RCC 7860 (cell line): ENCODE data around the gene ADCYAP1R1.

ENCODE experiments used
- DNase-seq: peaks from one replicate; pipeline ENCODE4 v3.0.0-alpha.2; 2015; ENCODE audit warnings: low spot score
- FAIRE-seq: peaks from 2 replicates; lab custom pipeline; 2012; peaks lifted over from hg19 to GRCh38; lab: Jason Lieb, UNC

The ADCYAP1R1 gene

GRCh38 chr7:31036924-31037323, 15.2 kb upstream of the ADCYAP1R1 start:
- DNase-seq (no peak), FAIRE-seq (no peak)

DNA sequence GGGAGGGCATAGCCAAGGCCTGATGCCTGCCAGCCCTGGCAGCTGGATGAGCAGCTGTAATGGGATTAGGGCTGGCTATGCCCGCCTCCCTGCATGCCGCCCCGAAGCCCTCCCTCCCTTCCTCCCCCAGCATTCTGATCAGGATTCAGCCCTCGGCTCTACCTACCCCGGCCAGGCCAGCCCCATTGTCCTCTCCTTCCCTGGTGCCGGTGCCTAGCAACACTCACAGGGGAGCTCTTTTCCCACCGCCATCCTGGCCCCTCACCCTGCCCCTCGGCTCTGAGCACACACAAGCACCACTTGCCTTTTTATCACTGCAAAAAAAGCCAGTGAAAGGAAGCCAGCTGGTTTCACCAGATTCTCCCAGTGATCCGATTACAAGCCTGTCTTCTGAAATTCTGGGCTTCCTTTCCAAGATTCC, 9.0 kb upstream of the ADCYAP1R1 start:
- no peak for DNase-seq
- no peak for FAIRE-seq

DNA sequence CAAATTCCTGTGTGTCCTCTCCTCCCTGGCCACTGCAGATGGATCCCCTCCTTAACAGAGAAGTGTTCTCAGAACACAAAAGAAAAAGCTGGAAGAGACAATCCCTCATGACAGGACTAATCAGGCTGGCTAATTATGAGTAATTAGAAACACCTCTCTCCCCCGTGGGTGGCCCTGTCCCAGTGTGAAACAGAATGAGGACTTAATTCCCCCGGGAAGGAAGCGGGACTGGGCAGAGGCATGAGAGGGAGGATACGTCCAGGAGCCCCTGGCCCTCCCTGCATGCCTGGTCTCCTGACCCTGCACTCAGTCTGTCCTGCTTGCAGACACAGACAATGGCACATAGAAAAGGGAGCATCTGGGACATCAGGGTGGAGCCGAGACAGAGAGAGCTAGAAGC, 7.6 kb upstream of the ADCYAP1R1 start:
- FAIRE-seq (no peak), DNase-seq (no peak)

GRCh38 chr7:31046723-31047122, 5.4 kb upstream of the ADCYAP1R1 start:
- no peak for FAIRE-seq

GRCh38 chr7:31047313-31048146, 4.6 kb upstream of the ADCYAP1R1 start:
- DNase-seq (no peak), FAIRE-seq (no peak)

More at GRCh38 chr7:31046723-31047122, 5.4 kb upstream of the ADCYAP1R1 start:
- no peak for DNase-seq

DNA sequence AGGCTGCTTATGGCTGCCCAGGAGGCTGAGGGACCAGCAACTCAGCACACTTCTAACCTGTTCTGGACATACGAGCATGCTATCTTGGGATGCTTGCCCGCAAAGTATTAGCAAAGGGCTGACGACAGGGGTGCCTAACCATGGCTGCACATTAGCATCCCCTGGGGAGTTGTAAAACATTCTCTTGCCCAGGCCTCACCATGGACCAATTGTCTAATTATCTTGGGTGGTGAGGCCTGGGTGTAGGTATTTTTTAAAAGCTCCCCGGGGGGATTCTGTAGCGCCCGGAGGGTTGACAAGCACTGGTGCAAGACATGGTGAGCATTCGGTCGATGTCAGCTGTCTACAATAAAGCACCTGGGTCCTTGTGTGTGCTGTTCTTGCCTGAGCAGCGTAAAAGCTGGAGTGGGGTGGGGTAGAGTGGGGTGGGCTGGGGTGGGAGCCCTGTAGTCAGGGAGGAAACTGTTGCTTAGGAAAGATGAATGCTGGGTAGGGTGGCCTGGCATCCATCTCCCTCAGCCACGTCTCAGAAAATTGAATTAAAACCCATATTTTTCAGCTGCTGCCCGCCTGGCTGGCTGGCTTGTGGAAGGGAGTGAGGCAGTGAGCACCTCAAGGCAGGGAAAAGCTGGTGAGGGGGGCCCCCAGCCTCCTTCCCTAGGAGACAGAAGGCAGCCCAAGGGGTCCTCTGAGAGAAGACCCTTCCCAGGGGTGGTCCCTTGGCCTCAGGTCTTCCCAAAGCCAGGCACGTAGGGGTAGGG, 2.9 kb upstream of the ADCYAP1R1 start:
- no peak for FAIRE-seq

DNA sequence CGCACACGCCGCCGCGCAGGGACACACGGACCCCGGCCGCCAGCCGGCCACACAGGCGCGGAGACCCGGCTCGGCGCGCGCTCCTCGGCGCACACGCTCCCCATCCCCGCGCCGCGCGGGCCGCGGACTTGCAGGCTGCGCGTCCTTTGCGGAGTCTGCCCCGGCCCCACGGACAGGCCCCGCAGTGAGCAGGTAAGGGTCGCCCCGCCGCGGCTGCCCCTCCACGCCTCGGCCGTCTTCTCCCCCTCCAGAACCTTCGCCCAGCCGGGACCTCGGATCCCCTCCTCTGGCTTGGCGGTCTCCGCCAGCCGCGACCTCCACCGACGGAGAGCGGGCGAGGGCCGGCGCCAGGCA, 356 bp downstream of the ADCYAP1R1 start:
- DNase-seq (no peak), FAIRE-seq (no peak)

More for the DNA sequence above, 2.9 kb upstream of the ADCYAP1R1 start:
- DNase-seq, result no peak

- no peak for FAIRE-seq
Observed at GRCh38 chr7:31052841-31053601, 913 bp downstream of the ADCYAP1R1 start.

GRCh38 chr7:31053986-31054385, 1.9 kb downstream of the ADCYAP1R1 start:
- DNase-seq, result no peak
- no peak for FAIRE-seq

More at GRCh38 chr7:31052841-31053601, 913 bp downstream of the ADCYAP1R1 start:
- DNase-seq, result no peak

DNA sequence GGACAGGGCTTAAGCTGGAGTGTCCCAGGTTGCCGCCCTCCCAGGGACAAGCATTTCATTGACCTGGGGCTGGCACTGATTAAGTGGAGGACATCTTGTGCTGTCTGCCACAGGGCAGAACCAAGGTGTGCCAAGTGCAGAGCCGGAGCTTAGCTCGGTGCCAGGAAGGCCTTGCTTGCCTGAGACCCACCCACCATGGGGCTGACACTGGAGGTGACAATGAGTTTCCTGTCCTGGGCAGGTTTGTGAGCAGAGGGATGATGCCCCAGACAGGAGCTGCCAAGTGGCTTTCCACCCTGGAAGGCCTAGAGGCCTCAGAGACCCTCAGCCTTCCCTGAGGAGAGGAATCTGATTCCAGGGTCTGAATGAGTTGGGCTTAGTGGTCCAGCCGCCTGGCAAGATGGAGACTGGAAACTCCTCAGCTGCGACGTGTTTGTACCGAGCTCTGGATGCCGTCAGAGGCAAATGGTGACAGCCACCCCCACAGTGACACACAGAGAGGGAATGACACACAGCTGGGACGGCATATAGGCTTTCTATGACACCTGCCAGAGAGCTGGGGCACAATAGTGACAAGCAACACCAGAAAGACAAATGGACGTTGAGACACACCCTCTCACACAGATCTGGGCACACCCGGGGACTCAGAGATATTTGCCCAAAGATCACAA, 2.6 kb downstream of the ADCYAP1R1 start:
- DNase-seq, result no peak
- no peak for FAIRE-seq

GRCh38 chr7:31055471-31055870, 3.4 kb downstream of the ADCYAP1R1 start:
- DNase-seq (no peak), FAIRE-seq (no peak)

- FAIRE-seq (no peak), DNase-seq (no peak)
Observed at GRCh38 chr7:31056775-31057346, 4.8 kb downstream of the ADCYAP1R1 start.

DNA sequence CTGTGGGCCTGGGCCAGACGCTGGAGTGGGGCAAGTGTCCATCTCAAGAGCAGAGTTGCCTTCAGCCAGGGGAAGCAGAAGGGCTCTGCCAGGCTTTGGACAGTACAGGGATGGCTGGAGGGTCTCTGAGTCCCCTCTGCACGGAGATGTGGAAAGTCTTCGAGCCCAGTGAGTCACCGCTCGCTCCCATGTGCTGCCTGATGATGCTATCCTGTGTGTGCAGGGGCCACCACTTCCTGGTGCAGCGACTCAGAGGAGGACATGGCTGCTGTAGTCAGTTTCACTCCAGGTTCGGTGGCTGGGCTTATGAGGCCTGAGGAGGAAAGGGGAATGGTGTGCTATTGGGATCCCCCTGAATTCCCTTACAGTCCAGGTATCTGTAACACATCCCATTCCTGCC, 6.0 kb downstream of the ADCYAP1R1 start:
- no peak for DNase-seq
- no peak for FAIRE-seq

GRCh38 chr7:31058688-31059087, 6.6 kb downstream of the ADCYAP1R1 start:
- no peak for FAIRE-seq

GRCh38 chr7:31059551-31059950, 7.4 kb downstream of the ADCYAP1R1 start:
- FAIRE-seq (no peak), DNase-seq (no peak)

More at GRCh38 chr7:31058688-31059087, 6.6 kb downstream of the ADCYAP1R1 start:
- DNase-seq, result no peak

DNA sequence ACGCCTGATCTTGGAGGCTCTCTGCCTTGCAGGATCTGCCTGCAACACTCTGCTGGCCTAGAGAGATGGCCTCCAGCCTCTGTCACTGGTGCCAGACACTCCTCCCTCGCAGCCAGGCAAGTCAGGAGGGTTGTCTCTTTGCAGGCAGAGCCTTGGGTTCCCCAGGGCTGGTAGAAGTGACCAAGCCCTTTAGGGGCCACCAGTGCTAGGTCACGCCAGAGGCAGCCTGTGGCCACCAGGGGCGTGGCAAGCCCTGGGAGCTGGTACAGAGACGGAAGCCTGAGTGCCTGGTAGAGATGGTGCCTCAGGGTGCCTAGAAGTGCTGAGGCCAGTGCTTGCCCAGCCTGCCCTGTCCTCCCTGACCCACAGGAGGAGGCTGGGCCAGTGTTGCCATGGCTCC, 9.1 kb downstream of the ADCYAP1R1 start:
- no peak for FAIRE-seq

GRCh38 chr7:31062746-31063435, 10.8 kb downstream of the ADCYAP1R1 start:
- no peak for FAIRE-seq

More for the DNA sequence above, 9.1 kb downstream of the ADCYAP1R1 start:
- no peak for DNase-seq

DNA sequence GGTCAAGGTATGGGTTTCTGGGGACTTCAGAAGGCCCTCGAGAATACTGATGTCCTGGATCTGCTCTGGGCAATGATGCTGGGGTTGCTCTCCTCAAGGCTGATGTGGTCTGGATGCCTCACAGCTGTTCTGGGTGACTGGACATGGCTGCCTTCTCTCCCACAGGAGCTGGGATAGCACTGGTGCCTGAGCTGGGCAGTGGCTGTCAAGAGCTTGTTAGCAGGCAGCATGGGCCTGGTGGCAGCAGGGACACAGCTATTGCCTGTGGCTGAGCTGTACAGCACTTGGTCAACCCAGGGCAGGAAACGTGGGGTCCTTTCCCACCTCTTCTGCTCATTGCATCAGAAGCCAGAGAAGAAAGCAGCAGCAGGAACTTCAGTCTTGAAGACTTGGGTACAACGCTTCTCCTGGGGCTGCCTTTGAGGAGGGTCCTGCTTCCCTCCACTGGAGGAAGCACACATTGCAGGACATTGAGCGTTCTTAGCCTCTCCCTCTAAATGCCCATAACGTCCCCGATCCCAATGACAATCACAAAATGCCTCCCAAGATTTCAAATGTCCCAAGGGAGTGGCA, 13.0 kb downstream of the ADCYAP1R1 start:
- no peak for FAIRE-seq
- DNase-seq, result no peak

More at GRCh38 chr7:31062746-31063435, 10.8 kb downstream of the ADCYAP1R1 start:
- no peak for DNase-seq

DNA sequence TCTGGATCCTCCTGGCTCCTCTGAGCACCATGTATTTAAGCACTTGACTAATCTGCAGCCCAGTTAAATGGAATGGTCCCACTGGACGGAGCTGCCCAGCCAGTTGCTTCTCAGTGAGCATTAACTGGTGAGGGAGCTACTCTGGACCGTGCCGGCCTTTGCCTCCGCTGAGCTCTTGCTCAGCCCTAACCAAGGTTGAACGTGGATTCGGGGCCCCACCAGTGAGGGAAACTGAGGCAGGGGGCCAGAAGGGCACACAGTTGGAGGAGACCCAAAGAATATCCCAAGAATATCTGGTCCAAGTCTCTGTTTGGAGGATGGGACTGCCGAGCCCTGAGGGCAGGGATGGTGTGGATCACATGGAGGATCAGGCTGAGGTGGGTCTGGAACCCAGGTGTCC, 13.7 kb downstream of the ADCYAP1R1 start:
- no peak for DNase-seq
- FAIRE-seq, result no peak
